ENCODE measurements around the gene AGXT. TPM values are rescaled to one million over a fixed set of nuclear protein-coding genes. Genes with fewer than 3 reads are reported as not detected.

Gene AGXT
- total RNA-seq, 1 experiment from 2014 or later: 0.34 TPM

- Histone ChIP-seq H3K4me2 (ENCODE audit: low read length) (no peak overlapping the region), H3K79me2 (ENCODE audit: insufficient read depth, low read length) (no peaks in the 10 kb centered on the region), H3K27ac (ENCODE audit: low read depth, low read length) (no peak overlapping the region), H3K9me3 (ENCODE audit: control insufficient read depth in 1 of 2, insufficient read depth in 1 of 2, low read depth in 1 of 2, low read length in 2 of 2) (no peaks in the 10 kb centered on the region), H3K9ac (ENCODE audit: low read length) (no peak overlapping the region), H4K20me1 (ENCODE audit: insufficient read depth) (no peaks in the 10 kb centered on the region), H2AFZ (ENCODE audit: low read depth, low read length, poor library complexity, severe bottlenecking) (no peak overlapping the region), H3K4me3 (replicated peaks in 1 of 2; ENCODE audit: low read depth in 1 of 2, low read length in 2 of 2) (no peak overlapping the region), H3K36me3 (ENCODE audit: control insufficient read depth in 1 of 2, insufficient read depth in 2 of 2, low read length in 2 of 2) (no peaks in the 10 kb centered on the region), H3K4me1 (ENCODE audit: control insufficient read depth in 1 of 2, insufficient read depth in 2 of 2, low read length in 2 of 2) (no peaks in the 10 kb centered on the region), H3K27me3 (ENCODE audit: insufficient read depth, low read length) (no peaks in the 10 kb centered on the region), H3K9me2 (ENCODE audit: insufficient read depth) (no peaks in the 10 kb centered on the region)
- DNase-seq (ENCODE audit: low read depth, low spot score): no peak
- ChIA-PET CTCF (no interaction called here), POLR2A (no interaction called here), RAD21 (ENCODE audit: low non-redundant PET in 1 of 2, low total read pairs in 2 of 2, uncharacterized antibody in 2 of 2, unreplicated experiment in 2 of 2) (no interaction called here)
- TF ChIP-seq, protein P1, sequence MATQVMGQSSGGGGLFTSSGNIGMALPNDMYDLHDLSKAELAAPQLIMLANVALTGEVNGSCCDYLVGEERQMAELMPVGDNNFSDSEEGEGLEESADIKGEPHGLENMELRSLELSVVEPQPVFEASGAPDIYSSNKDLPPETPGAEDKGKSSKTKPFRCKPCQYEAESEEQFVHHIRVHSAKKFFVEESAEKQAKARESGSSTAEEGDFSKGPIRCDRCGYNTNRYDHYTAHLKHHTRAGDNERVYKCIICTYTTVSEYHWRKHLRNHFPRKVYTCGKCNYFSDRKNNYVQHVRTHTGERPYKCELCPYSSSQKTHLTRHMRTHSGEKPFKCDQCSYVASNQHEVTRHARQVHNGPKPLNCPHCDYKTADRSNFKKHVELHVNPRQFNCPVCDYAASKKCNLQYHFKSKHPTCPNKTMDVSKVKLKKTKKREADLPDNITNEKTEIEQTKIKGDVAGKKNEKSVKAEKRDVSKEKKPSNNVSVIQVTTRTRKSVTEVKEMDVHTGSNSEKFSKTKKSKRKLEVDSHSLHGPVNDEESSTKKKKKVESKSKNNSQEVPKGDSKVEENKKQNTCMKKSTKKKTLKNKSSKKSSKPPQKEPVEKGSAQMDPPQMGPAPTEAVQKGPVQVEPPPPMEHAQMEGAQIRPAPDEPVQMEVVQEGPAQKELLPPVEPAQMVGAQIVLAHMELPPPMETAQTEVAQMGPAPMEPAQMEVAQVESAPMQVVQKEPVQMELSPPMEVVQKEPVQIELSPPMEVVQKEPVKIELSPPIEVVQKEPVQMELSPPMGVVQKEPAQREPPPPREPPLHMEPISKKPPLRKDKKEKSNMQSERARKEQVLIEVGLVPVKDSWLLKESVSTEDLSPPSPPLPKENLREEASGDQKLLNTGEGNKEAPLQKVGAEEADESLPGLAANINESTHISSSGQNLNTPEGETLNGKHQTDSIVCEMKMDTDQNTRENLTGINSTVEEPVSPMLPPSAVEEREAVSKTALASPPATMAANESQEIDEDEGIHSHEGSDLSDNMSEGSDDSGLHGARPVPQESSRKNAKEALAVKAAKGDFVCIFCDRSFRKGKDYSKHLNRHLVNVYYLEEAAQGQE (IDR thresholded peaks at IDR 0.05; ENCODE audit: low read depth): no peak
- no peak for TF ChIP-seq SP1 (IDR thresholded peaks at IDR 0.05; ENCODE audit: low read depth)
- no peak for TF ChIP-seq JUND (IDR thresholded peaks at IDR 0.05)
- TF ChIP-seq SIN3A (IDR thresholded peaks at IDR 0.05; ENCODE audit: low read depth): no peak
- TF ChIP-seq EZH2 (IDR thresholded peaks at IDR 0.05): no peak
- no peak for TF ChIP-seq FOSL1 (IDR thresholded peaks at IDR 0.05; ENCODE audit: low read depth)
- no peak for TF ChIP-seq ZBTB33 (IDR thresholded peaks at IDR 0.05; ENCODE audit: extremely low read depth, insufficient replicate concordance, low read length)
- BruUV-seq (replicated peaks): no TSS peak
- intact Hi-C loops (cut with micrococcal nuclease): no loop called here
- no peak for ATAC-seq
Measured at GRCh38 chr2:240876475-240877251, 8.0 kb downstream of the AGXT start.
